GM18499 (cell line): ENCODE measurements around the gene LMCD1.
A peak's percentile ranks its signal among the peaks of the same experiment; 100 is the strongest.

Experiments used
- ATAC-seq: cut with Tn5 transposase; IDR thresholded peaks from one replicate; pipeline ENCODE4 v1.9.1; 2021; ENCODE audit warnings: moderate number of reproducible peaks; ENCODE audit not compliant: insufficient read depth, unreplicated experiment

The LMCD1 gene, protein sequence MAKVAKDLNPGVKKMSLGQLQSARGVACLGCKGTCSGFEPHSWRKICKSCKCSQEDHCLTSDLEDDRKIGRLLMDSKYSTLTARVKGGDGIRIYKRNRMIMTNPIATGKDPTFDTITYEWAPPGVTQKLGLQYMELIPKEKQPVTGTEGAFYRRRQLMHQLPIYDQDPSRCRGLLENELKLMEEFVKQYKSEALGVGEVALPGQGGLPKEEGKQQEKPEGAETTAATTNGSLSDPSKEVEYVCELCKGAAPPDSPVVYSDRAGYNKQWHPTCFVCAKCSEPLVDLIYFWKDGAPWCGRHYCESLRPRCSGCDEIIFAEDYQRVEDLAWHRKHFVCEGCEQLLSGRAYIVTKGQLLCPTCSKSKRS

GRCh38 chr3:8501371-8502131, at the start of gene LMCD1:
LMCD1 (plus strand) TSS chr3:8501823; CDS start chr3:8501939, 116 bp downstream.
- peak; percentile 86 for ATAC-seq

DNA sequence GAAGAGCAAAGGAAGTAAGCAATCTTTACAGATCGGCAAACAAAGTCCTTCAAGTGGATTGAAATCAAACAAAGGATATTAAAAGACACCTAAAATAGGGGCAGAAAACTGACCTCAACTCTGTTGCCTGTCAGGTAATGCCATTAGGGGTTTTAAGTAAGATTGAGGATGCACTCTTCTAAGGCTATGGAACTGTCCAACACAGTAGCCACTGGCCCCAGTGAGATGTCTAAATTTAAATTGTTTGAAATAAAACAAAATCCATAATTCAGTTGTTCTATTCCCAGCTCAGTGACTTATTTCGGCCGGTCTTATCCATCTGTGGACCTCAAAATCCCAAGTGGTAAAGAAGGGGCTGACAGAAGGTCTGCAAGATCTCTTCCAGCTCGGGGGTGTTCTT, 49.5 kb upstream of the LMCD1 start:
- ATAC-seq = no peak

GRCh38 chr3:8453153-8453552, 48.5 kb upstream of the LMCD1 start:
- no peak for ATAC-seq

- no peak for ATAC-seq
These were observed 45.9 kb upstream of the LMCD1 start for GRCh38 chr3:8455526-8456411.

- no peak for ATAC-seq
These were observed 45.2 kb upstream of the LMCD1 start for GRCh38 chr3:8456412-8456811.

GRCh38 chr3:8457039-8457438, 44.6 kb upstream of the LMCD1 start:
- ATAC-seq = no peak

DNA sequence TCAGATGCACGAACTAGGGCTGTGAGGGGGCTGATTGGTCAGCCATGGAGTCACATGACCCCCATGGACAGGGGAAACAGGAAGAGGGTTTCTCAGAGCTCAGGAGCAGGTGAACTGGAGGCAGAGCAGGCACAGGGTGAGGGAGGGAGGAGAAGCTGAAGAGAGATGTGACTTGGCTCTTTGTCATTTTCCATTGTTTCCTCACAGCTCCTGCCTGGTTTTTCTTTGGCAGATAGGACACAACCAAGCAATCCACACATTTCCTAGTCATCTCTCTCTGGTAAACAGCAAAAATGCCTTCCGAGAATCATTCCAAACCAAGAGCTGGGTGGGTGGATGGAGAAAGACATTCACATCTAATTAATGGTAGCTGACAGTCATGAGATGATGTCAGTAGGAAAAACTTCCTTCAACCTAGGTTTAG, 43.4 kb upstream of the LMCD1 start:
- no peak for ATAC-seq

GRCh38 chr3:8458711-8459110, 42.9 kb upstream of the LMCD1 start:
- ATAC-seq = no peak

DNA sequence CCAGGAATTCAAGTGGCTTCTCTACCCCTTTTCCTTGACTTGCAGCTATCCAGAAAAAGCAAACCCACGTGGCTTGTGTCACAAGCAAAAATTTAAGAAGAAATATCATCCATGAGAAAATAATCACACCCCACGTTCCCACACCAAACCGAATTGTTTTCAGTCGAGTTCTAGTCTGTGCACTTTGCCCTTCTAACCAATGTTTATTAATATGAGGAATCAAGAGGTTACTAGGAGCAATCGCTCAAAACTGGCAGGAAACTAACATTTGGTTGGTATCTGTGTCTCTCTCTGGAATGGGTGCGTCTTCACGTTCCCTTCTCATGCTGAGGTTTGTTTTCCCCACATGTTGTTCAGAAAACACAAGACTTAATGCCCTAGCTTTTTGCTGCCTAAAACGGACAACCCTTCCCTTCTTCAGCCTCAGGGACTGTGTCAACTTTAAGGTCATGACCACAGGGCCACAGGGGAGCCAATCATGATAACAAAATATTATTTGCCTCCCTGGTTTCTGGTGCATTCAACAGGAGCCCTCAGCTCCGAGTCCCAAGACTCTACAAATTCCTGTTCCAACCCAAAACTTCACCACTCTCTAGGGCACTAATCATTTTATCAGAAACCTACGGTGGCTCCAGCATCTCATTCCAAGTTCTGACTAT, 41.4 kb upstream of the LMCD1 start:
- ATAC-seq = no peak

DNA sequence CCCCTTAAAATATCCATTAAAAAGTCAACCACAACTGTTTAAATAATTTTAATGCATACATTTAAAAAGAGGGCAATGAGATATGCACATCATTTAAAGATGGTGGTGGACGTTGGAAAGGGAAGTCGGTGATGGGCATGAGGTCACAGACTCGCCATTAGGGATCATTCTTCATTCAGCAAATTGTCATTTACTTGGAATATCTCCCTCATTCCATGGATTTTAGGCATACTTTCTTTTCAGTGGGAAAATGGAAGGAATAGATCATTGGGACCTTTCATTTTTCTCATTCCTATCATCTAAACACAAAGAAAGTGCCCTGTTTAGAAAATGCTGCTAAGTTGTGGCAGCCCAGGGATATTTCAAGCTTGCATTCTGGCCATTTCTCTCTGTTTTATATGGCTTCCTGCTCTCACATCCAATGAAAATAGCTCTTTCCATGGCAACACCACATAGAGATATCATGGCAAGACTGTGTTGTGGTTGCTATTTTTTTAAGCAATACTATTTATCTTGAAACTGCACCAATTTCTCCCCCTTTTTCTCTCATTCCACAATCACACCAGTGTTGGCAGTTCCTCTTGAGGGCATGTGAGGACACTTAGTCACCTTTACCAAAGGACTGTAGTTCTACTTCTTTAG, 40.7 kb upstream of the LMCD1 start:
- ATAC-seq = no peak

GRCh38 chr3:8464668-8465067, 37.0 kb upstream of the LMCD1 start:
- ATAC-seq = no peak

- no peak for ATAC-seq
These were observed 35.1 kb upstream of the LMCD1 start for GRCh38 chr3:8466526-8466925.

DNA sequence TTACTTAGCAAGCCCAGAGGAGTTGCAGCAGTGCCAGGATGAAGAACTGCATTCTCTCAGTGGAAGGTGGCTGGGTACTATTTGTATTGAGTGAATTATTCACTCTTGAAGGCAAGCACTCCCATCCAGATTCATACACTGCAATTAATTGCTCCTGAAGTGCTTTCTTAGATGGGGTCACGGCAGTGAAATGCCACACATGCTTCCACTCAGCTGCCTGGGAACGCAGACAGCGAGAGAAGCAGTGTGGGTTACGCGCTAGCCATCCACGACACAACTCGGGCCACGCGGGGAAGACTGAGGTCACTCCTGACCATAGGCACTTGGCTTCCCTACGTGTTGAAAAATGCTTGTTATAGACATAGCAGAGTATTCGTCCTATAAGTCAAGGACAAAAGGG, 30.8 kb upstream of the LMCD1 start:
- ATAC-seq = no peak

- no peak for ATAC-seq
These were observed 29.1 kb upstream of the LMCD1 start for GRCh38 chr3:8472549-8472948.

DNA sequence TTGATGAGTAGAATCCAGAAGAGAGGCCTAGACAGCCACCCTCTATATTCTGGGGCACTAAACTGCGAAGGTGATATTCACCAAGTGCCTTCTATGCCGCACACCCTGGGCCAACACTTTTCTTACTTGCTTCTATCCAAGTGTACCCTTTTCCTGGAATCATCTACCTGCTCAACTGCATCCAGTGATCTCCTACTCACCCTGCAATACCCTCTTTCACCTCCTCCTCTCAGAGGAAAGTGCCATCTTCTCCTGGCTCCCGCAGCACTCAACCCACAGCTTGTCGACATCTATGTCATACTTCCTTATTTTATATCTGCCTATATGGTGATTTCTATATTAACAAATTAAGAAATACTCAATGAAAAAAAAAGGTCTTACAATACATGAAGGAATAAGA, 28.6 kb upstream of the LMCD1 start:
- ATAC-seq = no peak

- no peak for ATAC-seq
These were observed 27.6 kb upstream of the LMCD1 start for GRCh38 chr3:8473990-8474389.

GRCh38 chr3:8474991-8475390, 26.6 kb upstream of the LMCD1 start:
- no peak for ATAC-seq

GRCh38 chr3:8480699-8481098, 20.9 kb upstream of the LMCD1 start:
- no peak for ATAC-seq

GRCh38 chr3:8481380-8481779, 20.2 kb upstream of the LMCD1 start:
- no peak for ATAC-seq

DNA sequence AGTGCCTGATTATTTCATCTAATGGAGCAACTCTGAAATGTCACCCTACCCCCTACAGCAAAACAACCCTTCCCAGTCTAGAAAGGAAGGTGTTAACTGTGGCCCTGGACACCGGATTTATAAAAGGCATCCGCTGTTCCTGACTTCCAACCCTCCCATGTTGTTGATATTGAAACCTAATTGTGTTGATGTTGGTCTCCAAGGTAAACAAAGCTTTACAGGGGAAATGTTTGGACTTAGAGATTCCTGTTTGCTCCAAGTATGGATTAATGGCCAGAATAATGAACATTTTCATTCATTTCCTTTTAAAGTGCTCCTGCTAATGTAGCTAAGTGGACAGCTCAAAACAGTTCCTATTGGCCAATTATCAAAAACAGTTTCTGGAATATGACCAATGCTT, 19.4 kb upstream of the LMCD1 start:
- ATAC-seq = no peak
